H1 (cell line): ENCODE data around the gene CCDC83. TPM values are rescaled to one million over a fixed set of nuclear protein-coding genes. Genes with fewer than 3 reads are reported as not detected.

Experiments
- CTCF ChIA-PET: fragments of 300-600 bp; sonication (Branson Sonifier 250); formaldehyde crosslinking; loops from one replicate; lab custom pipeline; 2021; ENCODE audit not compliant: partially characterized antibody; lab: Charles Lee
- POLR2A ChIA-PET: fragments of 300-600 bp; sonication (Branson Sonifier 250); formaldehyde crosslinking; loops from one replicate; lab custom pipeline; 2021; ENCODE audit warnings: inconsistent platforms; ENCODE audit not compliant: partially characterized antibody; lab: Charles Lee
- DNase-seq, 2 experiments: peaks; one replicate each; pipeline versions ENCODE4 v3.0.0 to v3.0.0-alpha.2; 2010 to 2022; ENCODE audit warnings: low spot score in 2 of 2, low read depth in 1 of 2, mixed read lengths in 1 of 2
- FAIRE-seq: peaks from 2 replicates; lab custom pipeline; 2011; peaks lifted over from hg19 to GRCh38; lab: Jason Lieb, UNC
- H2AFZ ChIP-seq: 2 replicates; pipeline ENCODE4 v1.8.1; 2012; ENCODE audit warnings: low read length, inconsistent platforms
- H2AK5ac ChIP-seq: 2 replicates; pipeline ENCODE4 v1.6.1; 2013; ENCODE audit warnings: low read depth, low read length
- H2BK120ac ChIP-seq: replicated peaks from 2 replicates; pipeline ENCODE3; 2013; ENCODE audit warnings: low read depth, low read length, inconsistent platforms
- H2BK12ac ChIP-seq: 2 replicates; pipeline ENCODE4 v1.6.1; 2013; ENCODE audit warnings: low read depth, low read length
- H2BK15ac ChIP-seq: 2 replicates; pipeline ENCODE4 v1.6.1; 2013; ENCODE audit warnings: low read length
- H2BK20ac ChIP-seq: 2 replicates; pipeline ENCODE4 v1.6.1; 2013; ENCODE audit warnings: low read length
- H2BK5ac ChIP-seq: 2 replicates; pipeline ENCODE4 v1.6.1; 2013; ENCODE audit warnings: low read depth, low read length
- H3K14ac ChIP-seq: 2 replicates; pipeline ENCODE4 v1.6.1; 2013; ENCODE audit warnings: inconsistent platforms; ENCODE audit not compliant: insufficient read length
- H3K18ac ChIP-seq: 2 replicates; pipeline ENCODE4 v1.6.1; 2013; ENCODE audit warnings: low read length; ENCODE audit errors: extremely low read depth
- H3K23ac ChIP-seq: 2 replicates; pipeline ENCODE4 v1.6.1; 2013; ENCODE audit warnings: inconsistent platforms; ENCODE audit not compliant: insufficient read length
- H3K23me2 ChIP-seq: 2 replicates; pipeline ENCODE4 v1.6.1; 2013; ENCODE audit warnings: low read depth, low read length
- H3K27ac ChIP-seq: 2 replicates; pipeline ENCODE4 v1.6.1; 2011; ENCODE audit warnings: low read depth, low read length, inconsistent platforms
- H3K27me3 ChIP-seq, 4 experiments: replicated peaks in 1 of 4; 1 replicate in 1 of 4; 2 replicates in 3 of 4; pipeline versions ENCODE4 v1.6.1 to v1.8.1; 2011 to 2013; ENCODE audit warnings: low read length in 3 of 4, mild to moderate bottlenecking in 3 of 4, inconsistent platforms in 2 of 4, mixed read lengths in 2 of 4, moderate library complexity in 1 of 4; ENCODE audit not compliant: control insufficient read depth in 3 of 4, insufficient read depth in 3 of 4; ENCODE audit errors: extremely low read depth in 1 of 4
- H3K36me3 ChIP-seq, 4 experiments: 2 replicates each; pipeline versions ENCODE4 v1.6.1 to v1.8.1; 2011 to 2013; ENCODE audit warnings: mild to moderate bottlenecking in 4 of 4, low read length in 3 of 4, moderate library complexity in 2 of 4, control low read depth in 1 of 4, inconsistent platforms in 1 of 4; ENCODE audit not compliant: insufficient read depth in 4 of 4, control insufficient read depth in 2 of 4
- H3K4ac ChIP-seq: replicated peaks from 2 replicates; pipeline ENCODE3; 2013; ENCODE audit warnings: low read length, low read depth, mixed read lengths, inconsistent platforms; ENCODE audit not compliant: insufficient read length
- H3K4me1 ChIP-seq, 4 experiments: replicated peaks in 1 of 4; 1 replicate in 1 of 4; 2 replicates in 3 of 4; pipeline versions ENCODE4 v1.6.1 to v1.8.1; 2011 to 2013; ENCODE audit warnings: low read length in 3 of 4, inconsistent platforms in 2 of 4, mixed read lengths in 1 of 4; ENCODE audit not compliant: insufficient read depth in 4 of 4, control insufficient read depth in 3 of 4
- H3K4me2 ChIP-seq, 2 experiments: 2 replicates each; pipeline versions ENCODE4 v1.6.1 to v1.8.1; 2011 to 2013; ENCODE audit warnings: low read depth in 2 of 2, low read length in 2 of 2, control low read depth in 1 of 2, inconsistent platforms in 1 of 2, mild to moderate bottlenecking in 1 of 2; ENCODE audit not compliant: insufficient read depth in 1 of 2
- H3K4me3 ChIP-seq, 4 experiments: fragments of 200-600, 300-600 bp in 1 of 4; sonication (generic), shearing (Covaris generic), sonication (Bioruptor Twin) in 1 of 4; 2 replicates each; pipeline versions ENCODE4 v1.5.1 to v1.8.1; 2011 to 2016; ENCODE audit warnings: low read length in 4 of 4, low read depth in 3 of 4, control low read depth in 2 of 4, inconsistent platforms in 2 of 4, mild to moderate bottlenecking in 2 of 4, mixed read lengths in 1 of 4, moderate library complexity in 1 of 4; ENCODE audit not compliant: insufficient read depth in 2 of 4; ENCODE audit errors: extremely low read depth in 1 of 4
- H3K56ac ChIP-seq: replicated peaks from 2 replicates; pipeline ENCODE3; 2013; ENCODE audit warnings: low read depth, mild to moderate bottlenecking, mixed read lengths, low read length, inconsistent platforms; ENCODE audit not compliant: insufficient read length
- H3K79me1 ChIP-seq: 2 replicates; pipeline ENCODE4 v1.6.1; 2013; ENCODE audit warnings: low read depth, low read length, control low read depth
- H3K79me2 ChIP-seq, 2 experiments: 2 replicates each; pipeline versions ENCODE4 v1.6.1 to v1.8.1; 2012 to 2013; ENCODE audit warnings: low read length in 2 of 2, mild to moderate bottlenecking in 2 of 2, inconsistent platforms in 1 of 2; ENCODE audit not compliant: insufficient read depth in 2 of 2, control insufficient read depth in 1 of 2
- H3K9ac ChIP-seq, 4 experiments: replicated peaks in 1 of 4; 1 replicate in 1 of 4; 2 replicates in 3 of 4; pipeline versions ENCODE4 v1.6.1 to v1.8.1; 2011 to 2013; ENCODE audit warnings: low read depth in 3 of 4, low read length in 3 of 4, control low read depth in 2 of 4, mild to moderate bottlenecking in 2 of 4, moderate library complexity in 2 of 4, inconsistent platforms in 1 of 4; ENCODE audit errors: extremely low read depth in 1 of 4
- H3K9me3 ChIP-seq, 2 experiments: 2 replicates each; pipeline versions ENCODE4 v1.6.1 to v1.8.1; 2012 to 2013; ENCODE audit warnings: mild to moderate bottlenecking in 2 of 2, moderate library complexity in 2 of 2, control low read depth in 1 of 2, inconsistent platforms in 1 of 2, low read depth in 1 of 2, low read length in 1 of 2, mixed read lengths in 1 of 2; ENCODE audit not compliant: insufficient read depth in 2 of 2
- H4K20me1 ChIP-seq, 2 experiments: replicated peaks in 1 of 2; 2 replicates each; pipeline versions ENCODE3 to v1.8.1; 2011 to 2013; ENCODE audit warnings: inconsistent platforms in 2 of 2, low read length in 2 of 2, mild to moderate bottlenecking in 1 of 2; ENCODE audit not compliant: insufficient read depth in 2 of 2, control insufficient read depth in 1 of 2
- H4K5ac ChIP-seq: 2 replicates; pipeline ENCODE4 v1.6.1; 2013; ENCODE audit warnings: low read length, low read depth, mixed read lengths, inconsistent platforms; ENCODE audit not compliant: insufficient read length
- H4K8ac ChIP-seq: 2 replicates; pipeline ENCODE4 v1.8.0; 2013; ENCODE audit warnings: mild to moderate bottlenecking, moderate library complexity, low read length, inconsistent platforms; ENCODE audit not compliant: insufficient read depth; ENCODE audit errors: extremely low read depth
- H4K91ac ChIP-seq: replicated peaks from 2 replicates; pipeline ENCODE3; 2013; ENCODE audit warnings: low read length, mixed read lengths, inconsistent platforms; ENCODE audit not compliant: insufficient read length
- JUN ChIP-seq: IDR thresholded peaks from 2 replicates; pipeline ENCODE4 v1.6.1; 2011; ENCODE audit warnings: low read depth, mild to moderate bottlenecking, improper control_type of control experiment, low read length
- polyA plus RNA-seq, 7 experiments: library from polyadenylated mRNA; depleted of rRNA in 3 of 7; stranded (reverse) in 5 of 7; unstranded in 2 of 7; fragments of >200 nt in 5 of 7; fragments of 200-250 nt in 2 of 7; gene quantifications; 1 replicate in 5 of 7; 2 replicates in 1 of 7; 4 replicates in 1 of 7; pipeline versions ENCODE4 v1.2.1 to v1.2.3, GENCODE V29; 2011 to 2013; ENCODE audit warnings: missing spikeins in 2 of 7, mixed read lengths in 2 of 7
- total RNA-seq: library from RNA; stranded (reverse); fragmentation: NEBNext Ultra II Directional; extraction: Animal tissue kit (Norgen Biotek cat#: 25700); gene quantifications from 2 replicates; pipeline ENCODE4 v1.2.1, GENCODE V29; 2021

Gene CCDC83
- total and polyA plus RNA-seq, 2 of the 8 experiments (the other 6 are each of a cell fraction or from before 2014, with no cell fraction given) = not detected

- no peaks in the 10 kb centered on the region; a peak in 1 of 4 replicates for H3K79me2 ChIP-seq
- no peak overlapping the region for H4K91ac ChIP-seq
- H2BK20ac ChIP-seq = no peak overlapping the region
- no peak overlapping the region for H3K56ac ChIP-seq
- no peak overlapping the region for H3K23ac ChIP-seq
- H3K14ac ChIP-seq = no peak overlapping the region
- no peak overlapping the region for H3K9ac ChIP-seq
- H3K18ac ChIP-seq = no peak overlapping the region
- H3K4me2 ChIP-seq = no peak overlapping the region
- no peak for TF ChIP-seq JUN
- TF ChIP-seq, all 59 proteins: peak for 0
- Histone ChIP-seq H3K27ac (no peak overlapping the region), H2AK5ac (no peak overlapping the region), H3K4me1 (no peaks in the 10 kb centered on the region), H2BK120ac (no peak overlapping the region), H2BK15ac (no peak overlapping the region), H3K27me3 (0 out of 7 replicates have a peak, but pooled peaks cover 0 to 3% (median 0%) of the 10 kb centered on the region in 4 experiments), H4K20me1 (no peaks in the 10 kb centered on the region), H3K4me3 (no peak overlapping the region), H3K4ac (no peak overlapping the region), H2BK12ac (no peak overlapping the region), H4K5ac (no peak overlapping the region), H4K8ac (no peak overlapping the region), H3K79me1 (no peaks in the 10 kb centered on the region), H3K9me3 (no peaks in the 10 kb centered on the region), H2AFZ (0 out of 2 replicates have a peak overlapping the region, but pooled peaks have one; percentile 23), H3K36me3 (no peaks in the 10 kb centered on the region), H2BK5ac (no peak overlapping the region), H3K23me2 (no peaks in the 10 kb centered on the region)
- FAIRE-seq (no peak), DNase-seq (no peak)
- ChIA-PET POLR2A (no interaction called here), CTCF (interaction anchor here (0.9 to 1.6 kb wide), 4 partner anchors 12 to 126 kb away, joined by 3 read pairs; partner anchors contain the start of gene CCDC83)
Measured at GRCh38 chr11:85819441-85819840, 35.7 kb upstream of the CCDC83 start.
